HG03469 (cell line): ENCODE measurements around the gene IREB2.
"Not testable (repeated sequence)": the region's sequence is repeated elsewhere in the genome, so short reads cannot be mapped to it uniquely, and the experiment has no call there.

Source experiments
- ATAC-seq: cut with Tn5 transposase; IDR thresholded peaks from one replicate; pipeline ENCODE4 v1.9.1; 2021; ENCODE audit warnings: mild to moderate bottlenecking, moderate library complexity, moderate number of reproducible peaks; ENCODE audit not compliant: unreplicated experiment

IREB2 gene

DNA sequence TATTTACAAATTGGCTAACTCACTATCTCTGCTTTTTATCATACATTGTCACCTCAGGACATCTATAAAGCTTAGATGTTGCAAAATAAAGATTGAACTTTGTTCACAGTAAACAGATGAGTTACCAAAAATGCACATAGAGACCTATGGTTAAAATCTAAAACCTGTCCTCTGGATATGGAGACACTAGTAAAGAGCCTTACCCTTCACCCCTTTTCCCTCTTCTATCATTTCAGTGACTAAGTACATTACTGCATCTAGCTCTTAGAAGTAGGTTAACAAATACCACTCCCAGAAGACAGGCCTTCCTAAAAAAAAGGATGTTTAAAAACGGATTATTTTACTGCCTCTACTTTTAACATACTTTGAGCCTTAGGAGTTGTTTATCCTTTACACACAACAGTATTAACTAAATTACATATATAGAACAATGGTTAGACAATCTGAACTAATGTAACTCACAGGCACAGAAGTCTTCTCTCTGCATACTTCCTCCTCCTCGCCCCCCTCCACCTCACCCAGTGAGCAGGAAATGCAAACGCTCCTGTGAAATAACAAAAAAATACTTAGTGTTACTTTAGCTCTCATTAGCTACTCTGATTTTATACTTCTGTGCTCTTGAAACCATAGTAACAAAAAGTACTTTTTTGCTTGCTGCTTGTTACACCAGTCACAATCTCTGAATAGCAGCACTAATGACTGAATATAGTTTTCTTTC is 23.3 kb downstream of the IREB2 start:
- ATAC-seq: no peak

GRCh38 chr15:78469031-78469430 is 31.0 kb downstream of the IREB2 start:
- no peak for ATAC-seq

DNA sequence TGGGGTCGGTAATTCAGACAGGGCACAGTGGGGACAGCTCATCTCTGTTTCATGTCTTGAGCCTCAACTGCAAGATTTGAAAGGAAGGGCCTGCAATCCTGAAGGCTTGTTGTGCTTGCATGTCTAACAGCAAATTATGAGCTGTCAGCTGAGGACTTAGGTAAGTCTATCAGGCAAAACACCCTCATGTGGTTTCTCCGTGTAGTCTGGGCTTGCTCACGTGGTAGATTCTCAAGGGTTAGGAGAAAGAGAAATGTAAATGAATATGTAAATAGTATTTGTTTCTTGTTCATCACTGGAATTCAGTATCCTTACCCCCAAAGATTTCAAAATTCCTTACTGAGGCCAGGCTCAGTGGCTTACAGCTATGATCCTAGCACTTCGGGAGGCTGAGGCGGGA is 39.3 kb downstream of the IREB2 start:
- ATAC-seq: no peak

- ATAC-seq: no peak
Measured at GRCh38 chr15:78479650-78480049, 41.6 kb downstream of the IREB2 start.

GRCh38 chr15:78481917-78482316 is 43.9 kb downstream of the IREB2 start:
- ATAC-seq: no peak

- ATAC-seq: no peak
Measured at GRCh38 chr15:78492872-78493271, 54.9 kb downstream of the IREB2 start.

- ATAC-seq: no peak
Measured at GRCh38 chr15:78501857-78502256, 63.8 kb downstream of the IREB2 start.

DNA sequence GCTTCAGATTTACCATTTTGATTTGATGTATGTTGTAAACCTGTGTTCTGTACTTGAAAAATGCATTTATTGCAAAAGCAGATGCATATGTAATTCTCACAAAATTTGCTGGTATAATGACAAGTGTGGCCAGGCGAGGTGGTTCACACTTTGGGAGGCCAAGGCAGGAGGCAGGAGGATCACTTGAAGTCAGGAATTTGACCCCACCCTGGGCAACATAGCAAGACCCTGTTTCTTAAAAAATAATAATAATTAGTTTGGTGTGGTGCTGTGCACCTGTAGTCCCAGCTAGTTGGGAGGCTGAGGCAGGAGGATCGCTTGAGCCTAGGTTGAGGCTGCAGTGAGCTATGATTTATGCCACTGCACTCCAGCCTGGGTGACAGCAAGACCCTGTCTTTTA is 64.6 kb downstream of the IREB2 start:
- no peak for ATAC-seq

GRCh38 chr15:78506971-78507830 is 69.2 kb downstream of the IREB2 start, which contains the start of gene HYKK:
TSS of gene HYKK (plus strand) at chr15:78507577. CDS start at chr15:78513089, 5,512 bp downstream.
- peak; percentile 61 for ATAC-seq

DNA sequence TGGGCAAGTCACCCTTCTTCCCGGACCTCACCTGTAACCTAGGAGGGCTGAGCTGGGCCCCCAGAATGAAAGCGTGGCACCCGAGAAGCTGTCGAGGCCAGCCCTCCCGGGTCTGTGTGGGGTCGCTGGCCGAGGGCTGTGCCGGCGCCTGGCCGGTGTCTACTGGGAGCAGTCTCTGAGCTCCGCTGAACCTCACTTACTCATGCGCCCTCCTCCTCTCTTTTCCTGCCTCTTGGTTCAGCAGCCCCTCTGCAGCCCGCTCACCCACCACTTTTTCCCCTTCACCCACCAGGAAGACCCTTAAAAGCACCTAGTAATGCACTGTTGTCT is 69.8 kb downstream of the IREB2 start:
- ATAC-seq: no peak

- ATAC-seq: no peak
Measured at GRCh38 chr15:78508272-78508671, 70.3 kb downstream of the IREB2 start.

GRCh38 chr15:78509726-78510312 is 71.8 kb downstream of the IREB2 start:
- ATAC-seq: no peak

DNA sequence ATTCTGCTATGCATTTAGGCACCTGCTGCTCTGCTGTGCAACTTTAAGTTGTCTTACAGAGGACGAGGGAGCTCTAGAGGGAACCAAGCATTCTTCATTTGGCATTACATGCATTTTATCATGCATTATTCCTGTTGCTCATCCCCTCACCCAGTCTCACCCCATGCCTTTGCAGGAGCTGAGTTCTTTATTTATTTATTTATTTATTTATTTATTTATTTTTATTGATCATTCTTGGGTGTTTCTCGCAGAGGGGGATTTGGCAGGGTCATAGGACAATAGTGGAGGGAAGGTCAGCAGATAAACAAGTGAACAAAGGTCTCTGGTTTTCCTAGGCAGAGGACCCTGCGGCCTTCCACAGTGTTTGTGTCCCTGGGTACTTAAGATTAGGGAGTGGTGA is 82.0 kb downstream of the IREB2 start:
- ATAC-seq: not testable (repeated sequence)

GRCh38 chr15:78524230-78524629 is 86.2 kb downstream of the IREB2 start:
- ATAC-seq: no peak

- no peak for ATAC-seq
Measured at GRCh38 chr15:78527325-78527724, 89.3 kb downstream of the IREB2 start.

DNA sequence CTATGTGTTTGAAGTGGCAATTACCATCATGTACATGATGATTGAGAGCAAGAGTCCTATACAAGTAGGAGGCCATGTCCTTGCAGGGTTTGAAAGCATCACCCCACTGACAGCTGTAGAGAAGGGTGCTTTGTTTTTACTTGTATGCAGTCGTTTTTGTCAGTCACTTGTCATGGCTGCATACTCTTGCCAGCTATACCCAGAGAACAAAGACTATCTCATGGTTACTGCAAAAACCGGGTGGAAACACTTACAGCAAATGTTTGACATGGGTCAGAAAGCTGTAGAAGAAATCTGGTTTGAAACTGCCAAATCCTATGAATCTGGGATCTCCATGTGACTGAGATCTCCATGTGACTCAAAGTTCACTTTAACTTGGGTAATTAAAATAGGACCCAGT is 95.3 kb downstream of the IREB2 start:
- no peak for ATAC-seq

- no peak for ATAC-seq
Measured at GRCh38 chr15:78536134-78536533, 98.1 kb downstream of the IREB2 start.

DNA sequence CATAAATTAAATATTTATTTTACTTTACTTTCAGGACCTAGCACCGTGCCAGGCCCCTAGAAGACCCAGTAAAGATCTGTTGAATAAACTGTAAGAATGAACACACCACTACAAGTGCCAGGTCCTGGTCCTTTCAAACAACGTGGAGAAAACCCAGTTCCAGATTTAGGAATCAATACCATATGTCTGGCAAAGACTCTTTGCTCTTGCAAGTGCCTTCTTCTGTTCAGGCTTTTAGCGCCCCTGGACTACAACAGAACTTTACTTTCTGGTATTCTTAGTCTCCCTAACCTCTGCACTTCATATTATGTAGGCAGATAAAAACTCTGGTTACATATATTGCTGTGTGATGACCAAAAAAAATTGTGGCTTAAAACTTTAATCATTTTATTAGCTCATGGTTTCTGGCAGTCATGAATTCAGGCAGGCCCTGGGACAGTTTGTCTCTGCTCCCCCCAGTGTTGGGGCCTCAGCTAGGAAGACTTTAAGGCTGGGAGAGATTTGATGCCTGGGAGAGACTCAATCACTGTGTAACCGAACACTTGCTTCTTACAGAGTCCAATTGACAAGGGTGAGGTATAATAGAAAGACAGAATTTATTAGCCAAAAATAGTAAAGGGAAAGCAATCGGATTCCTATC is 99.4 kb downstream of the IREB2 start:
- ATAC-seq: no peak

- no peak for ATAC-seq
Measured at GRCh38 chr15:78538358-78538757, 100.3 kb downstream of the IREB2 start.

- ATAC-seq: not testable (repeated sequence)
Measured at GRCh38 chr15:78539464-78540140, 101.6 kb downstream of the IREB2 start.
